IMR-90 (cell line): ENCODE results near the gene FOXO3. TPM values are rescaled to one million over a fixed set of nuclear protein-coding genes. Genes with fewer than 3 reads are reported as not detected.

ENCODE experiments used
- ATAC-seq: fragments of 200-7000 bp; cut with Tn5 transposase; 2 replicates; pipeline ENCODE4 v1.9.1; 2020; ENCODE audit warnings: low read depth, mild to moderate bottlenecking, moderate library complexity
- BruUV-seq: library from RNA; stranded (reverse); fragments of 400-500 nt; replicated peaks from 2 replicates; lab custom pipeline; 2021; lab: Mats Ljungman, UMichigan
- CTCF ChIA-PET: fragments of 300-600 bp; formaldehyde crosslinking; extraction: SDS; loops from one replicate; lab custom pipeline; 2021; ENCODE audit warnings: antibody characterized with exemption; lab: Yijun Ruan, JAX
- POLR2A ChIA-PET: fragments of 300-600 bp; sonication (Branson Sonifier 250); formaldehyde crosslinking; loops from one replicate; lab custom pipeline; 2022; ENCODE audit warnings: antibody characterized with exemption; ENCODE audit not compliant: unreplicated experiment; lab: Charles Lee
- DNase-seq: peaks from one replicate; pipeline ENCODE4 v3.0.0; 2013
- H2AFZ ChIP-seq: replicated peaks from 2 replicates; pipeline ENCODE3; 2013; ENCODE audit warnings: low read length, mild to moderate bottlenecking; ENCODE audit not compliant: poor library complexity
- H2AK5ac ChIP-seq: 2 replicates; pipeline ENCODE4 v1.6.1; 2013; ENCODE audit warnings: low read depth, low read length, inconsistent platforms
- H2AK9ac ChIP-seq: replicated peaks from 2 replicates; pipeline ENCODE3; 2013; ENCODE audit warnings: mild to moderate bottlenecking, low read depth, low read length, moderate library complexity; ENCODE audit not compliant: poor library complexity
- H2BK120ac ChIP-seq: 2 replicates; pipeline ENCODE4 v1.6.1; 2013; ENCODE audit warnings: low read depth, low read length, inconsistent platforms
- H2BK15ac ChIP-seq: 3 replicates; pipeline ENCODE4 v1.6.1; 2013; ENCODE audit warnings: low read depth, low read length, inconsistent platforms
- H2BK20ac ChIP-seq: 2 replicates; pipeline ENCODE4 v1.6.1; 2013; ENCODE audit warnings: low read depth, mild to moderate bottlenecking, inconsistent platforms, low read length, moderate library complexity
- H2BK5ac ChIP-seq: 2 replicates; pipeline ENCODE4 v1.6.1; 2013; ENCODE audit warnings: mild to moderate bottlenecking, low read depth, low read length, inconsistent platforms; ENCODE audit not compliant: poor library complexity, severe bottlenecking
- H3K14ac ChIP-seq: replicated peaks from 2 replicates; pipeline ENCODE4 v1.6.1; 2013; ENCODE audit warnings: low read depth, low read length, inconsistent platforms
- H3K18ac ChIP-seq: 2 replicates; pipeline ENCODE4 v1.6.1; 2013; ENCODE audit warnings: low read depth, low read length, control low read depth
- H3K23ac ChIP-seq: 2 replicates; pipeline ENCODE4 v1.6.1; 2013; ENCODE audit warnings: low read depth, low read length, inconsistent platforms
- H3K27ac ChIP-seq: 2 replicates; pipeline ENCODE4 v1.5.1; 2013; ENCODE audit warnings: mild to moderate bottlenecking, control low read depth, low read length; ENCODE audit not compliant: insufficient read depth
- H3K27me3 ChIP-seq: 2 replicates; pipeline ENCODE4 v1.6.1; 2013; ENCODE audit warnings: low read length; ENCODE audit not compliant: control insufficient read depth, insufficient read depth
- H3K36me3 ChIP-seq: 2 replicates; pipeline ENCODE4 v1.6.1; 2013; ENCODE audit warnings: low read length, mixed read lengths; ENCODE audit not compliant: control insufficient read depth, insufficient read depth
- H3K4ac ChIP-seq: 2 replicates; pipeline ENCODE4 v1.6.1; 2013; ENCODE audit warnings: low read depth, low read length, inconsistent platforms
- H3K4me1 ChIP-seq: 2 replicates; pipeline ENCODE4 v1.6.1; 2013; ENCODE audit warnings: low read length, mixed read lengths; ENCODE audit not compliant: control insufficient read depth, insufficient read depth
- H3K4me2 ChIP-seq: 2 replicates; pipeline ENCODE4 v1.6.1; 2013; ENCODE audit warnings: low read depth, mild to moderate bottlenecking, control low read depth, low read length, moderate library complexity
- H3K4me3 ChIP-seq: 2 replicates; pipeline ENCODE4 v1.5.1; 2013; ENCODE audit warnings: low read depth, mild to moderate bottlenecking, control low read depth, low read length, moderate library complexity; ENCODE audit not compliant: insufficient read depth
- H3K56ac ChIP-seq: 2 replicates; pipeline ENCODE4 v1.6.1; 2013; ENCODE audit warnings: low read length, inconsistent platforms; ENCODE audit not compliant: insufficient read depth; ENCODE audit errors: extremely low read depth
- H3K79me1 ChIP-seq, 2 experiments: 2 replicates each; pipeline ENCODE4 v1.6.1; 2013; ENCODE audit warnings: low read length in 2 of 2, inconsistent platforms in 1 of 2, low read depth in 1 of 2
- H3K9ac ChIP-seq: 2 replicates; pipeline ENCODE4 v1.6.1; 2013; ENCODE audit warnings: low read depth, low read length, control low read depth
- H3K9me1 ChIP-seq: 2 replicates; pipeline ENCODE4 v1.6.1; 2013; ENCODE audit warnings: low read length, inconsistent platforms; ENCODE audit not compliant: insufficient read depth
- H3K9me3 ChIP-seq: 2 replicates; pipeline ENCODE4 v1.6.1; 2013; ENCODE audit warnings: low read length; ENCODE audit not compliant: control insufficient read depth, insufficient read depth
- H4K20me1 ChIP-seq: 2 replicates; pipeline ENCODE4 v1.6.1; 2013; ENCODE audit warnings: low read length, inconsistent platforms; ENCODE audit not compliant: insufficient read depth
- H4K5ac ChIP-seq: 2 replicates; pipeline ENCODE4 v1.6.1; 2013; ENCODE audit warnings: mild to moderate bottlenecking, low read depth, low read length, control low read depth
- H4K8ac ChIP-seq, 2 experiments: 2 replicates each; pipeline ENCODE4 v1.6.1; 2013; ENCODE audit warnings: low read depth in 2 of 2, low read length in 2 of 2, control low read depth in 1 of 2, inconsistent platforms in 1 of 2
- H4K91ac ChIP-seq: 2 replicates; pipeline ENCODE4 v1.6.1; 2013; ENCODE audit warnings: low read depth, low read length, inconsistent platforms; ENCODE audit not compliant: insufficient read depth
- BHLHE40 ChIP-seq: fragments of 150-350 bp; IDR thresholded peaks from 2 replicates; pipeline ENCODE4 v1.6.1; 2016; ENCODE audit warnings: mild to moderate bottlenecking, low read depth, low read length
- CEBPB ChIP-seq: IDR thresholded peaks from 2 replicates; pipeline ENCODE4 v1.6.1; 2012; ENCODE audit warnings: low read depth, low read length, improper control_type of control experiment
- CHD1 ChIP-seq: IDR thresholded peaks from 2 replicates; pipeline ENCODE4 v1.6.1; 2012; ENCODE audit warnings: low read depth, low read length, improper control_type of control experiment
- CTCF ChIP-seq: conservative IDR thresholded peaks from 2 replicates; pipeline ENCODE4 v1.5.1; 2012; ENCODE audit warnings: mild to moderate bottlenecking, low read depth, low read length, improper control_type of control experiment
- ELK1 ChIP-seq: fragments of 150-350 bp; IDR thresholded peaks from 2 replicates; pipeline ENCODE4 v1.6.1; 2016; ENCODE audit warnings: low read depth, mild to moderate bottlenecking, low read length, moderate library complexity, borderline replicate concordance
- FOS ChIP-seq: fragments of 150-350 bp; IDR thresholded peaks from 2 replicates; pipeline ENCODE4 v1.6.1; 2016; ENCODE audit warnings: low read depth, low read length
- MAFK ChIP-seq: IDR thresholded peaks from 2 replicates; pipeline ENCODE4 v1.6.1; 2012; ENCODE audit warnings: low read depth, low read length, improper control_type of control experiment
- MAZ ChIP-seq: IDR thresholded peaks from 2 replicates; pipeline ENCODE4 v1.6.1; 2012; ENCODE audit warnings: low read depth, mild to moderate bottlenecking, low read length, improper control_type of control experiment, moderate library complexity, borderline replicate concordance
- MXI1 ChIP-seq: IDR thresholded peaks from 2 replicates; pipeline ENCODE4 v1.6.1; 2012; ENCODE audit warnings: low read depth, mild to moderate bottlenecking, low read length, moderate library complexity, borderline replicate concordance
- NFE2L2 ChIP-seq: fragments of 150-350 bp; IDR thresholded peaks from 2 replicates; pipeline ENCODE4 v1.6.1; 2016; ENCODE audit warnings: low read depth, mild to moderate bottlenecking, low read length
- POLR2A ChIP-seq: IDR thresholded peaks from 2 replicates; pipeline ENCODE4 v1.6.1; 2012; ENCODE audit warnings: mild to moderate bottlenecking, low read depth, low read length
- RAD21 ChIP-seq: IDR thresholded peaks from 2 replicates; pipeline ENCODE4 v1.6.1; 2012; ENCODE audit warnings: low read length, improper control_type of control experiment
- RCOR1 ChIP-seq: IDR thresholded peaks from 2 replicates; pipeline ENCODE4 v1.6.1; 2012; ENCODE audit warnings: mild to moderate bottlenecking, low read length, improper control_type of control experiment; ENCODE audit not compliant: insufficient replicate concordance
- RFX5 ChIP-seq: IDR thresholded peaks from 2 replicates; pipeline ENCODE4 v1.8.0; 2012; ENCODE audit warnings: low read depth, mild to moderate bottlenecking, low read length, moderate library complexity
- SMC3 ChIP-seq: fragments of 150-350 bp; IDR thresholded peaks from 2 replicates; pipeline ENCODE4 v1.6.1; 2016; ENCODE audit warnings: low read depth, mild to moderate bottlenecking, antibody characterized with exemption, low read length, moderate library complexity
- USF2 ChIP-seq: fragments of 150-350 bp; IDR thresholded peaks from 2 replicates; pipeline ENCODE4 v1.6.1; 2017; ENCODE audit warnings: mild to moderate bottlenecking, antibody characterized with exemption, low read length, low read depth
- WGBS, 2 experiments: methylation state at CpG; one replicate each; pipeline versions ENCODE4 v1.1.5 to v1.1.7; 2013; ENCODE audit warnings: missing lambda C conversion rate in 2 of 2; ENCODE audit not compliant: insufficient read length in 1 of 2; ENCODE audit errors: extremely low coverage in 2 of 2; 5-methylcytosine and 5-hydroxymethylcytosine counted together
- dilution Hi-C: fragments of 300-500 bp; cut with HindIII; formaldehyde crosslinking; loops from one replicate; pipeline ENCODE4 v1.14.3; 2018; ENCODE audit warnings: low sequenced_read_pairs; ENCODE audit not compliant: unreplicated experiment
- in situ Hi-C: fragments of 300-500 bp; cut with MboI; formaldehyde crosslinking; loops from 3 replicates; pipeline ENCODE4 v1.14.3; 2019; ENCODE audit warnings: low sequenced_read_pairs, inconsistent platforms, mixed read lengths
- intact Hi-C: fragments of 100-400 bp; cut with micrococcal nuclease; formaldehyde crosslinking; loops from 2 replicates; pipeline ENCODE4 v1.10.0; 2022
- polyA plus RNA-seq, 3 experiments: library from polyadenylated mRNA; depleted of rRNA; stranded (reverse); fragments of >200 nt; gene quantifications; 2 replicates each; pipeline ENCODE4 v1.2.3, GENCODE V29; 2012; ENCODE audit warnings: low replicate concordance in 1 of 3
- total RNA-seq: library from RNA; depleted of rRNA; stranded (reverse); fragments of >200 nt; gene quantifications from 2 replicates; pipeline ENCODE4 v1.2.3, GENCODE V29; 2012

FOXO3 gene
- total and polyA plus RNA-seq, 2 of the 4 experiments (the other 2 are of a cell fraction), result 17.5 to 38.7 TPM

GRCh38 chr6:108671175-108671574 lies 110.5 kb downstream of the FOXO3 start:
- peaks cover 77% of the 10 kb centered on the region for H4K20me1 ChIP-seq
- H2AFZ ChIP-seq, result no peak overlapping the region
- H4K91ac ChIP-seq, result no peak overlapping the region
- H3K18ac ChIP-seq, result no peak overlapping the region
- ChIA-PET CTCF (no interaction called here), POLR2A (interaction anchor here (0.5 kb wide), 1 partner anchor 111 kb away, joined by 7 read pairs; no protein-coding TSS in a partner anchor)
- H3K23ac ChIP-seq, result peak overlapping the region; percentile 29; the same call in 1 of the 2 replicates
- H3K27ac ChIP-seq, result no peak overlapping the region
- H3K14ac ChIP-seq, result no peak overlapping the region; the same call in 1 of the 2 replicates
- H3K9me3 ChIP-seq, result no peaks in the 10 kb centered on the region
- intact Hi-C loops (loop anchor here (5.0 kb wide), 1 partner anchor 109 kb away; the partner anchor contains the start of gene FOXO3), in situ Hi-C loops (no loop called here), dilution Hi-C loops (no loop called here)
- DNase-seq (no peak), ATAC-seq (peak; percentile 38)
- no CpG with 5 or more reads among the region's 2 CpGs for WGBS, 2 experiments
- no peaks in the 10 kb centered on the region for H3K27me3 ChIP-seq
- no peak overlapping the region for H3K4ac ChIP-seq
- no peak overlapping the region for H2BK15ac ChIP-seq
- H3K9me1 ChIP-seq, result peaks cover 25% of the 10 kb centered on the region
- no peak overlapping the region for H3K4me3 ChIP-seq
- H3K4me1 ChIP-seq, result peaks cover 18% of the 10 kb centered on the region
- H2BK120ac ChIP-seq, result no peak overlapping the region
- BruUV-seq, result no TSS peak
- no peak overlapping the region for H4K5ac ChIP-seq
- H2AK9ac ChIP-seq, result peak overlapping the region; percentile 20
- H2BK5ac ChIP-seq, result no peak overlapping the region
- TF ChIP-seq RFX5, result no peak
- no peak for TF ChIP-seq FOS
- TF ChIP-seq CEBPB, result no peak
- no peak for TF ChIP-seq BHLHE40
- TF ChIP-seq SMC3, result no peak
- TF ChIP-seq MAZ, result no peak
- TF ChIP-seq MXI1, result no peak
- no peak for TF ChIP-seq POLR2A
- no peak for TF ChIP-seq CTCF
- TF ChIP-seq ELK1, result no peak
- TF ChIP-seq NFE2L2, result no peak
- TF ChIP-seq MAFK, result no peak
- no peak for TF ChIP-seq RCOR1
- TF ChIP-seq CHD1, result no peak
- no peak for TF ChIP-seq RAD21
- TF ChIP-seq USF2, result no peak
- peaks cover 5% of the 10 kb centered on the region for H3K36me3 ChIP-seq
- peak overlapping the region; percentile 56; the same call in 1 of the 2 replicates for H2AK5ac ChIP-seq
- no peak overlapping the region for H3K56ac ChIP-seq
- H3K9ac ChIP-seq, result no peak overlapping the region
- H4K8ac ChIP-seq, result no peak overlapping the region
- peaks cover 59 to 83% of the 10 kb centered on the region in 2 experiments for H3K79me1 ChIP-seq
- peak overlapping the region; percentile 36; the same call in 1 of the 2 replicates for H3K4me2 ChIP-seq
- H2BK20ac ChIP-seq, result no peak overlapping the region
